ENCODE data around the gene ACACB. TPM values are rescaled to one million over a fixed set of nuclear protein-coding genes. Genes with fewer than 3 reads are reported as not detected.

Gene ACACB
- polyA plus RNA-seq, 1 donor from 2014 or later, result 0.22 TPM

GRCh38 chr12:109137055-109137454 lies 20.7 kb downstream of the ACACB start:
- H3K4me2 ChIP-seq (ENCODE audit: low read length), result no peak overlapping the region
- H3F3A ChIP-seq (ENCODE audit: insufficient read depth, low read length, poor library complexity, severe bottlenecking), result no peaks in the 10 kb centered on the region
- H3K9me3 ChIP-seq (ENCODE audit: low read length), result no peaks in the 10 kb centered on the region
- H2AFZ ChIP-seq (ENCODE audit: low read depth, low read length), result no peak overlapping the region
- TF ChIP-seq EZH2 (IDR thresholded peaks at IDR 0.05; ENCODE audit: borderline replicate concordance, insufficient read depth, low read length, poor library complexity, severe bottlenecking), result no peak
- no peak for TF ChIP-seq EP300 (conservative IDR thresholded peaks at IDR 0.05; ENCODE audit: poor library complexity, severe bottlenecking)
- TF ChIP-seq REST (IDR thresholded peaks at IDR 0.05; ENCODE audit: borderline replicate concordance), result no peak
- TF ChIP-seq POLR2AphosphoS5 (IDR thresholded peaks at IDR 0.05), result no peak
- TF ChIP-seq SMC3 (conservative IDR thresholded peaks at IDR 0.05; ENCODE audit: poor library complexity), result no peak
- H3K27me3 ChIP-seq (ENCODE audit: insufficient read depth, low read depth, low read length), result no peaks in the 10 kb centered on the region
- H3K27ac ChIP-seq (ENCODE audit: low read length), result no peak overlapping the region
- no peaks in the 10 kb centered on the region for H4K20me1 ChIP-seq (ENCODE audit: insufficient read depth)
- H3K36me3 ChIP-seq (ENCODE audit: insufficient read depth, low read length), result no peaks in the 10 kb centered on the region
- no peaks in the 10 kb centered on the region for H3K79me2 ChIP-seq (replicated peaks; ENCODE audit: insufficient read depth, low read length)
- H3K9me2 ChIP-seq (ENCODE audit: insufficient read depth, low read length), result no peaks in the 10 kb centered on the region
- no peak overlapping the region for H3K9ac ChIP-seq (ENCODE audit: low read length)
- H3K4me3 ChIP-seq (ENCODE audit: low read length), result no peak overlapping the region

- H3F3A ChIP-seq (ENCODE audit: insufficient read depth, low read length, poor library complexity, severe bottlenecking), result no peaks in the 10 kb centered on the region
- no peaks in the 10 kb centered on the region for H3K27me3 ChIP-seq (ENCODE audit: insufficient read depth, low read depth, low read length)
- no peaks in the 10 kb centered on the region for H3K9me2 ChIP-seq (ENCODE audit: insufficient read depth, low read length)
- H3K9me3 ChIP-seq (ENCODE audit: low read length), result no peaks in the 10 kb centered on the region
- H2AFZ ChIP-seq (ENCODE audit: low read depth, low read length), result no peak overlapping the region
- no peak overlapping the region for H3K9ac ChIP-seq (ENCODE audit: low read length)
- no peak overlapping the region for H3K4me3 ChIP-seq (ENCODE audit: low read length)
- H3K27ac ChIP-seq (ENCODE audit: low read length), result no peak overlapping the region
- H3K79me2 ChIP-seq (replicated peaks; ENCODE audit: insufficient read depth, low read length), result no peaks in the 10 kb centered on the region
- TF ChIP-seq CTCF (IDR thresholded peaks at IDR 0.05; ENCODE audit: poor library complexity, severe bottlenecking), result no peak
- TF ChIP-seq SMC3 (conservative IDR thresholded peaks at IDR 0.05; ENCODE audit: poor library complexity), result no peak
- TF ChIP-seq MXI1 (conservative IDR thresholded peaks at IDR 0.05; ENCODE audit: poor library complexity, severe bottlenecking), result no peak
- no peak for TF ChIP-seq POLR2AphosphoS5 (IDR thresholded peaks at IDR 0.05)
- TF ChIP-seq EZH2 (IDR thresholded peaks at IDR 0.05; ENCODE audit: borderline replicate concordance, insufficient read depth, low read length, poor library complexity, severe bottlenecking), result no peak
- TF ChIP-seq EP300 (conservative IDR thresholded peaks at IDR 0.05; ENCODE audit: poor library complexity, severe bottlenecking), result no peak
- no peak for TF ChIP-seq RAD21 (conservative IDR thresholded peaks at IDR 0.05)
- TF ChIP-seq REST (IDR thresholded peaks at IDR 0.05; ENCODE audit: borderline replicate concordance), result no peak
- no peak for TF ChIP-seq TAF1 (IDR thresholded peaks at IDR 0.05; ENCODE audit: low read depth)
- H3K36me3 ChIP-seq (ENCODE audit: insufficient read depth, low read length), result no peaks in the 10 kb centered on the region
- H3K4me2 ChIP-seq (ENCODE audit: low read length), result no peak overlapping the region
- H4K20me1 ChIP-seq (ENCODE audit: insufficient read depth), result no peaks in the 10 kb centered on the region
Measured at GRCh38 chr12:109139360-109139759, 23.0 kb downstream of the ACACB start.

All from neural cell (in vitro differentiated cells).